Inflammatory macrophage (primary cell): ENCODE measurements around the gene NSMF.
"Not testable (repeated sequence)": the region's sequence is repeated elsewhere in the genome, so short reads cannot be mapped to it uniquely, and the experiment has no call there.

Experiments
- DNase-seq, 2 donors: peaks; one replicate each; pipeline ENCODE4 v3.0.0-alpha.2; 2020 to 2022

NSMF gene

GRCh38 chr9:137475666-137476065, 16.5 kb upstream of the NSMF start:
- DNase-seq = no peak

- no peak for DNase-seq
Measured at GRCh38 chr9:137474271-137474670, 15.1 kb upstream of the NSMF start.

GRCh38 chr9:137470785-137471184, 11.7 kb upstream of the NSMF start:
- DNase-seq = no peak

- DNase-seq = no peak
Measured at GRCh38 chr9:137467896-137468295, 8.8 kb upstream of the NSMF start.

GRCh38 chr9:137467161-137467581, 8.0 kb upstream of the NSMF start:
- DNase-seq = no peak

GRCh38 chr9:137466389-137467085, 7.4 kb upstream of the NSMF start:
- DNase-seq = not testable (repeated sequence)

- DNase-seq = no peak
Measured at GRCh38 chr9:137465720-137466388, 6.7 kb upstream of the NSMF start.

- DNase-seq = no peak
Measured at GRCh38 chr9:137465000-137465719, 6.0 kb upstream of the NSMF start.

GRCh38 chr9:137464291-137464999, 5.3 kb upstream of the NSMF start:
- no peak for DNase-seq

GRCh38 chr9:137463931-137464290, 4.8 kb upstream of the NSMF start:
- DNase-seq = no peak

GRCh38 chr9:137462986-137463930, 4.1 kb upstream of the NSMF start:
- no peak for DNase-seq

- DNase-seq = no peak
Measured at GRCh38 chr9:137462396-137462985, 3.4 kb upstream of the NSMF start.

GRCh38 chr9:137461663-137462395, 2.7 kb upstream of the NSMF start:
- DNase-seq = peak; percentile 91 to 94

GRCh38 chr9:137461316-137461662, 2.2 kb upstream of the NSMF start:
- no peak for DNase-seq

- DNase-seq = no peak
Measured at GRCh38 chr9:137460363-137461315, 1.5 kb upstream of the NSMF start.

GRCh38 chr9:137459601-137460362, 648 bp upstream of the NSMF start:
- DNase-seq = no peak

GRCh38 chr9:137458194-137459151, 661 bp downstream of the NSMF start:
- DNase-seq = no peak
